Loucy (cell line): Measurements from ENCODE around the gene ARSK.

Source experiments
- EZH2phosphoT487 ChIP-seq: fragments of 200-600 bp; IDR thresholded peaks from 2 replicates; pipeline ENCODE4 v1.6.1; 2018; ENCODE audit warnings: antibody characterized with exemption, mild to moderate bottlenecking, moderate library complexity, borderline replicate concordance
- TF ChIP-seq, protein P1 (sequence below): fragments of 200-600 bp; sonication (generic); conservative IDR thresholded peaks from 2 replicates; pipeline ENCODE4 v1.5.1; 2014; ENCODE audit warnings: mild to moderate bottlenecking, antibody characterized with exemption, low read length

DNA sequence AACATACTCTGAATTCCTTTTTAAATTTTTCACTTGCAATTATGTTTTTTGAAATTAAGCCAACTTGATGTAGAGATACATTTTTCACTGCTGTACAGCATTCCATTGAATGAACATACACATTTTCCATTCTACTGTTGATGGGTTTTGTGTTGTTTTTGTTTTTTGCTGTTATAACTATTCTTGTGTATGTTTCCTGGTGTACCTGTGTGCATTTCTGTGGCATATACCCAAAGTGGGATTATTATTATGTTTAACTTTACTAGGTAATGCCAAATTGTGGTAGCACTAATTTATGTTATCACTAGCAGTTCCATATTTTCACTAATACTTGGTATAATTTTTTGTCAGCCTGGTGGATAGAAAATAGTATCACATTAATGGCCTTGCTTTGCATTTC is 94.4 kb downstream of the ARSK start:
- TF ChIP-seq, protein P1, sequence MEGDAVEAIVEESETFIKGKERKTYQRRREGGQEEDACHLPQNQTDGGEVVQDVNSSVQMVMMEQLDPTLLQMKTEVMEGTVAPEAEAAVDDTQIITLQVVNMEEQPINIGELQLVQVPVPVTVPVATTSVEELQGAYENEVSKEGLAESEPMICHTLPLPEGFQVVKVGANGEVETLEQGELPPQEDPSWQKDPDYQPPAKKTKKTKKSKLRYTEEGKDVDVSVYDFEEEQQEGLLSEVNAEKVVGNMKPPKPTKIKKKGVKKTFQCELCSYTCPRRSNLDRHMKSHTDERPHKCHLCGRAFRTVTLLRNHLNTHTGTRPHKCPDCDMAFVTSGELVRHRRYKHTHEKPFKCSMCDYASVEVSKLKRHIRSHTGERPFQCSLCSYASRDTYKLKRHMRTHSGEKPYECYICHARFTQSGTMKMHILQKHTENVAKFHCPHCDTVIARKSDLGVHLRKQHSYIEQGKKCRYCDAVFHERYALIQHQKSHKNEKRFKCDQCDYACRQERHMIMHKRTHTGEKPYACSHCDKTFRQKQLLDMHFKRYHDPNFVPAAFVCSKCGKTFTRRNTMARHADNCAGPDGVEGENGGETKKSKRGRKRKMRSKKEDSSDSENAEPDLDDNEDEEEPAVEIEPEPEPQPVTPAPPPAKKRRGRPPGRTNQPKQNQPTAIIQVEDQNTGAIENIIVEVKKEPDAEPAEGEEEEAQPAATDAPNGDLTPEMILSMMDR: no peak
- TF ChIP-seq EZH2phosphoT487: no peak
